Heart left ventricle (tissue), 13 donors: Measurements from ENCODE around the gene SHC4.

Experiments used
- CTCF ChIP-seq, 12 donors: fragments of 200-600 bp; sonication (generic) in 4 of 12; IDR thresholded peaks; one replicate each; pipeline versions ENCODE4 v1.5.0 to v1.8.0; 2018 to 2022; ENCODE audit warnings: antibody characterized with exemption in 12 of 12, mild to moderate bottlenecking in 5 of 12
- POLR2A ChIP-seq, 2 donors: fragments of 450-650 bp; IDR thresholded peaks; one replicate each; pipeline ENCODE4 v1.6.1; 2017; ENCODE audit warnings: antibody characterized with exemption in 2 of 2, mild to moderate bottlenecking in 2 of 2, moderate library complexity in 2 of 2
- donor health status: ischemic (EF 13 %, LVEDD 7.1; RV severe dilation, severe dysfunction).
- donor health status: DM: no; HTN: yes; CAD: no.
- donor health status: DM: no; HTN: no; CAD: no.
- donor health status: ischemic (EF 25% LVEDD 6.9; RV normal size, moderate dysfunction).
- donor health status: ischemic (EF 25% LVEDD 5.7; RV mildly dilated, moderate dysfunction).
- donor health status: ischemic (EF 35%, LVEDD 5.7; RV mildly dilated, moderate dysfunction).
- donor health status: nonischemic (EF 11% LVEDD 7.7; RV severe dilation, severe dysfunction).
- donor health status: DM: yes; HTN: yes; CAD: no.
- donor health status: PGD.
- donor health status: ischemic (EF 29% LVEDD 5.4; RV normal size, mild dysfunction).
- donor health status: nonischemic (EF 23%, LVEDD 6.1; RV moderate dilation, normal function).

GRCh38 chr15:48976444-48977088 is 12.8 kb upstream of the SHC4 start:
- TF ChIP-seq CTCF (IDR thresholded peaks at IDR 0.05), result no peak
- TF ChIP-seq POLR2A (IDR thresholded peaks at IDR 0.05), result no peak
